Upper lobe of left lung (tissue), 4 donors: ENCODE results near the gene COG5.

Experiments
- POLR2A ChIP-seq, 4 donors: fragments of 450-650 bp; IDR thresholded peaks; one replicate each; pipeline ENCODE4 v1.5.1; 2016 to 2017; ENCODE audit warnings: antibody characterized with exemption in 4 of 4, mild to moderate bottlenecking in 2 of 4
- POLR2AphosphoS5 ChIP-seq, 2 donors: sonication (generic); formaldehyde crosslinking; IDR thresholded peaks; one replicate each; pipeline ENCODE4 v1.5.1; 2017; ENCODE audit warnings: antibody characterized with exemption in 2 of 2
- TF ChIP-seq, protein P1 (sequence below), 6 experiments: fragments of 450-650 bp in 4 of 6; fragments of 200-600 bp in 2 of 6; sonication (generic) in 2 of 6; IDR thresholded peaks; one replicate each; pipeline ENCODE4 v1.5.1; 2016 to 2019; ENCODE audit warnings: antibody characterized with exemption in 6 of 6

DNA sequence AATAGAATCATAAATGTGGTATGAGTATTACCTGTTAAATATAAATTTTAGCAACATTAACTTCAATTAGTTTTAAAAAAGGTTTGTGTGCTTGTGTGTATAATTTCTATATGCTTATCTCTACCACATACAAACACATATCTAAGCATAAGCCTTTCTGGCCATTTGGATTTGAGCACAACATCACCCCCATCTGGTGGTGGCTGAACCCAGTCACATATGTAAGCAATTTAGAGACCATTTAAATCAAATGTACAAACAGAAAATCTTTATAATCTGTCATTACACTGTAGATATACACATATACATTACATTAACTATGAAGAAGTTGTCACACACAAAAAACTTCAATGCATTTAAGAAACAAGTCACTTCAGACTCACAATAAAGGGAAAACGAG lies 62.1 kb downstream of the COG5 start:
- TF ChIP-seq, protein P1, sequence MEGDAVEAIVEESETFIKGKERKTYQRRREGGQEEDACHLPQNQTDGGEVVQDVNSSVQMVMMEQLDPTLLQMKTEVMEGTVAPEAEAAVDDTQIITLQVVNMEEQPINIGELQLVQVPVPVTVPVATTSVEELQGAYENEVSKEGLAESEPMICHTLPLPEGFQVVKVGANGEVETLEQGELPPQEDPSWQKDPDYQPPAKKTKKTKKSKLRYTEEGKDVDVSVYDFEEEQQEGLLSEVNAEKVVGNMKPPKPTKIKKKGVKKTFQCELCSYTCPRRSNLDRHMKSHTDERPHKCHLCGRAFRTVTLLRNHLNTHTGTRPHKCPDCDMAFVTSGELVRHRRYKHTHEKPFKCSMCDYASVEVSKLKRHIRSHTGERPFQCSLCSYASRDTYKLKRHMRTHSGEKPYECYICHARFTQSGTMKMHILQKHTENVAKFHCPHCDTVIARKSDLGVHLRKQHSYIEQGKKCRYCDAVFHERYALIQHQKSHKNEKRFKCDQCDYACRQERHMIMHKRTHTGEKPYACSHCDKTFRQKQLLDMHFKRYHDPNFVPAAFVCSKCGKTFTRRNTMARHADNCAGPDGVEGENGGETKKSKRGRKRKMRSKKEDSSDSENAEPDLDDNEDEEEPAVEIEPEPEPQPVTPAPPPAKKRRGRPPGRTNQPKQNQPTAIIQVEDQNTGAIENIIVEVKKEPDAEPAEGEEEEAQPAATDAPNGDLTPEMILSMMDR (IDR thresholded peaks at IDR 0.05): no peak
- TF ChIP-seq POLR2A (IDR thresholded peaks at IDR 0.05) (no peak), POLR2AphosphoS5 (IDR thresholded peaks at IDR 0.05) (no peak)
